ENCODE results near the gene PHKG1. TPM values are rescaled to one million over a fixed set of nuclear protein-coding genes. Genes with fewer than 3 reads are reported as not detected.

Gene PHKG1
- total and polyA plus RNA-seq, 2 of the 4 experiments (the other 2 are of a cell fraction) = 0.62 to 0.72 TPM

DNA sequence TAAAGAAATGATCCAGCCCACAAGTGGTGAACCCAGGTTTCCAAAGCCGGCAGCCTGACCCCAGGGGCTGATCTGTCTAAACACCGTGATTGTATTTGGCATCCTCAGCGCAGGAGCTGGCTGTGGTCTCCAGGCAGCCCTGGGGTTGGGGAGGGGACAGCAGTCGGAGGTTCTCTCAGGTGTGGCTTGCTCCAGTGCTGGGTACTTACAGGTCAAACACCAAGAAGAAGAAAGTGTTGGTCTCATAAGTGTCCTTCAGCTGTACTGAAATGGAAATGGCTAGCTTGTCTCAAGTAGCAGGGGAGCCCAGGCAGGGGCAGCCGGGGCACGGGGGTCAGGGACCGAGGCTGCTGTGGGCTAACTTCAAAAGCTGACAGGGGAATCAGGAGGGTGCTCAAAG, 6.0 kb downstream of the PHKG1 start:
- Histone ChIP-seq H2BK20ac (ENCODE audit: low read depth, low read length) (no peak overlapping the region), H3K27me3 (ENCODE audit: control insufficient read depth, insufficient read depth, low read length) (no peaks in the 10 kb centered on the region), H3K4me1 (ENCODE audit: control insufficient read depth, insufficient read depth, low read length) (no peaks in the 10 kb centered on the region; the same call in 1 of the 2 replicates), H3K18ac (ENCODE audit: low read depth, low read length) (no peak overlapping the region), H2AFZ (replicated peaks; ENCODE audit: low read length, poor library complexity) (no peak overlapping the region), H3K9me1 (ENCODE audit: insufficient read depth, low read length) (0 out of 2 replicates have a peak, but pooled peaks cover 3% of the 10 kb centered on the region), H3K14ac (replicated peaks; ENCODE audit: low read depth, low read length) (no peak overlapping the region), H4K5ac (ENCODE audit: low read depth, low read length) (no peak overlapping the region), H4K91ac (ENCODE audit: insufficient read depth, low read depth, low read length) (no peak overlapping the region), H3K27ac (ENCODE audit: insufficient read depth, low read length) (no peak overlapping the region), H3K9ac (ENCODE audit: low read depth, low read length) (no peak overlapping the region), H3K23ac (ENCODE audit: low read depth, low read length) (no peak overlapping the region), H3K4me2 (ENCODE audit: low read depth, low read length) (no peak overlapping the region), H4K8ac (ENCODE audit: low read depth in 2 of 2, low read length in 2 of 2) (no peak overlapping the region), H2BK120ac (ENCODE audit: low read depth, low read length) (no peak overlapping the region), H3K9me3 (ENCODE audit: control insufficient read depth, insufficient read depth, low read length) (no peaks in the 10 kb centered on the region), H2AK5ac (ENCODE audit: low read depth, low read length) (no peak overlapping the region), H2BK15ac (ENCODE audit: low read depth, low read length) (no peak overlapping the region), H3K56ac (ENCODE audit: extremely low read depth, insufficient read depth, low read length) (no peak overlapping the region), H3K4me3 (ENCODE audit: insufficient read depth, low read depth, low read length) (no peak overlapping the region), H3K79me1 (ENCODE audit: low read depth in 1 of 2, low read length in 2 of 2) (0 out of 4 replicates have a peak, but pooled peaks cover 0 to 3% of the 10 kb centered on the region in 2 experiments), H4K20me1 (ENCODE audit: insufficient read depth, low read length) (no peaks in the 10 kb centered on the region), H3K36me3 (ENCODE audit: control insufficient read depth, insufficient read depth, low read length) (peaks cover 15% of the 10 kb centered on the region; the same call in 1 of the 2 replicates), H3K4ac (ENCODE audit: low read depth, low read length) (no peak overlapping the region), H2BK5ac (ENCODE audit: low read depth, low read length, poor library complexity, severe bottlenecking) (no peak overlapping the region), H2AK9ac (replicated peaks; ENCODE audit: low read depth, low read length, poor library complexity) (no peak overlapping the region)
- TF ChIP-seq NFE2L2 (IDR thresholded peaks at IDR 0.05; ENCODE audit: low read depth, low read length) = no peak
- TF ChIP-seq MAFK (IDR thresholded peaks at IDR 0.05; ENCODE audit: low read depth, low read length) = no peak
- TF ChIP-seq BHLHE40 (IDR thresholded peaks at IDR 0.05; ENCODE audit: low read depth, low read length) = no peak
- no peak for TF ChIP-seq CEBPB (IDR thresholded peaks at IDR 0.05; ENCODE audit: low read depth, low read length)
- no peak for TF ChIP-seq RAD21 (IDR thresholded peaks at IDR 0.05; ENCODE audit: low read length)
- ChIA-PET POLR2A (ENCODE audit: unreplicated experiment) (no interaction called here), CTCF (no interaction called here)
- ATAC-seq (ENCODE audit: low read depth) (no peak), DNase-seq (no peak)
- no TSS peak for BruUV-seq (replicated peaks)
- in situ Hi-C loops (cut with MboI; ENCODE audit: low sequenced_read_pairs) (loop anchor here (25.0 kb wide), 2 partner anchors 799 to 1324 kb away; partner anchors contain the start of gene SEC61G), intact Hi-C loops (cut with micrococcal nuclease) (no loop called here), dilution Hi-C loops (cut with HindIII; ENCODE audit: low sequenced_read_pairs, unreplicated experiment) (no loop called here)
- WGBS, 2 experiments (ENCODE audit: extremely low coverage in 2 of 2, insufficient read length in 1 of 2) = 100% methylated on average over 1 of the region's 7 CpGs; no CpG with 5 or more reads in 1 of the 2 experiments
